SU-DHL-6 (cell line): ENCODE measurements around the gene HNRNPH1.

ENCODE experiments used
- EZH2phosphoT487 ChIP-seq: fragments of 200-600 bp; sonication (generic), shearing (Covaris generic); conservative IDR thresholded peaks from 2 replicates; pipeline ENCODE4 v1.6.1; 2018; ENCODE audit warnings: mild to moderate bottlenecking, antibody characterized with exemption, low read length, moderate library complexity, mixed read lengths
- TF ChIP-seq, protein P1 (sequence below): fragments of 200-600 bp; sonication (generic); IDR thresholded peaks from one replicate; pipeline ENCODE4 v1.5.1; 2017; ENCODE audit warnings: antibody characterized with exemption, mild to moderate bottlenecking, low read length, moderate library complexity; ENCODE audit not compliant: insufficient read depth, poor library complexity, severe bottlenecking

DNA sequence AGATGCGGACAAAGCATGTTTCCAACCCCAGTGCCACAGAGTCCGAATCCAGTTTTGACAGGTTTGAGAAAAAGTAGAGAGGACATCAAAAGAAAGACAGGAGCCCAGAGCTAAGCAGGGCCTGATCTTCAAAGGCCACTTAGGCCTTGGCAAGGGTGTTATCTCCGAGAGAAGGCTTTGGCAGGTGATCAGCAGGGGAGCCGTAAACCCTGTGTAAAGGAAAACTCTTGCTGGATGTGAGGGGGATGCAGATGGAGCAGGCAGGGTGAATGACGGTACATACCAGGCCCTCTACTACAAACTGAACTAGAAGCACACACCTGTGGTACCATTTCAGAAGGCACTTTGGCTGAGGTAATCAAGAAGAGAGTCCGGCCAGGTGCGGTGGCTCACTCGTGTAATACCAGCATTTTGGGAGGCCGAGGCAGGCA lies 1.4 kb upstream of the HNRNPH1 start:
- TF ChIP-seq, protein P1, sequence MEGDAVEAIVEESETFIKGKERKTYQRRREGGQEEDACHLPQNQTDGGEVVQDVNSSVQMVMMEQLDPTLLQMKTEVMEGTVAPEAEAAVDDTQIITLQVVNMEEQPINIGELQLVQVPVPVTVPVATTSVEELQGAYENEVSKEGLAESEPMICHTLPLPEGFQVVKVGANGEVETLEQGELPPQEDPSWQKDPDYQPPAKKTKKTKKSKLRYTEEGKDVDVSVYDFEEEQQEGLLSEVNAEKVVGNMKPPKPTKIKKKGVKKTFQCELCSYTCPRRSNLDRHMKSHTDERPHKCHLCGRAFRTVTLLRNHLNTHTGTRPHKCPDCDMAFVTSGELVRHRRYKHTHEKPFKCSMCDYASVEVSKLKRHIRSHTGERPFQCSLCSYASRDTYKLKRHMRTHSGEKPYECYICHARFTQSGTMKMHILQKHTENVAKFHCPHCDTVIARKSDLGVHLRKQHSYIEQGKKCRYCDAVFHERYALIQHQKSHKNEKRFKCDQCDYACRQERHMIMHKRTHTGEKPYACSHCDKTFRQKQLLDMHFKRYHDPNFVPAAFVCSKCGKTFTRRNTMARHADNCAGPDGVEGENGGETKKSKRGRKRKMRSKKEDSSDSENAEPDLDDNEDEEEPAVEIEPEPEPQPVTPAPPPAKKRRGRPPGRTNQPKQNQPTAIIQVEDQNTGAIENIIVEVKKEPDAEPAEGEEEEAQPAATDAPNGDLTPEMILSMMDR: no peak
- no peak for TF ChIP-seq EZH2phosphoT487
